ENCODE measurements around the gene CRB2. TPM values are rescaled to one million over a fixed set of nuclear protein-coding genes. Genes with fewer than 3 reads are reported as not detected.

Gene CRB2
- polyA plus RNA-seq (2013, experiment 1 of 2; ENCODE audit: insufficient read length), result not detected
- polyA plus RNA-seq (2013, experiment 2 of 2; ENCODE audit: insufficient read length), result not detected

DNA sequence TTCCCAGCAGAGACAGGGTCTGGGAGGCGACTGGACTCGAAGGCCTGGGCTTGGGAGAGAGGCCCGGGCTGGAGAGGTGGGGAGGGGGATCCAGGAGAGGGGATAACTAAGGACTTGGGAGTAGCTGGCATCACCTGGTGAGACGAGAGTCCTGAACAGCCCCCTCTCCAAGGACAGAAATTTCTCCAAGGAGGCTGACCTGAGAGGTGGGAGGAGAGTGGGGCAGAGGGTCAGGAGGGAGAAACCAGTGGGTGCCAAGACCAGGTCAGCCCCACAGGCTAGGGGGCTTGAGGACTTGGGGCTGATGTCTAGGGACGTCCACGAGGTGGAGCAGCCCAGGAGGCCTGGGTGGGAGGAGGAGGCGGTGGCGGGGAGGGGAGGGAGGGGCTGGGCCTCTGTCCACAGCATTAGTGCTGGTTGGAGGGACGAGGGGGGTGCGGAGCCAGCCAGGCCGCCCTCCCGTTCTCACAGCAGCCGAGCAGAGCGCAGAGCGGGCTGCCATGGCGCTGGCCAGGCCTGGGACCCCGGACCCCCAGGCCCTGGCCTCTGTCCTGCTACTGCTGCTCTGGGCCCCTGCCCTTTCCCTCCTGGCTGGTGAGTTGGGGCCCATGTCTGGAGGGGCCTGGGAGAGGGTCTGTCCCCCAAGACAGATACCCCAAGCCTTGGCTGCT lies at the start of gene CRB2:
Gene CRB2 (plus strand): TSS at position 437 of the 671 bp plus-strand sequence. CDS start 64 bp downstream, at position 501.
- no peak for DNase-seq

DNA sequence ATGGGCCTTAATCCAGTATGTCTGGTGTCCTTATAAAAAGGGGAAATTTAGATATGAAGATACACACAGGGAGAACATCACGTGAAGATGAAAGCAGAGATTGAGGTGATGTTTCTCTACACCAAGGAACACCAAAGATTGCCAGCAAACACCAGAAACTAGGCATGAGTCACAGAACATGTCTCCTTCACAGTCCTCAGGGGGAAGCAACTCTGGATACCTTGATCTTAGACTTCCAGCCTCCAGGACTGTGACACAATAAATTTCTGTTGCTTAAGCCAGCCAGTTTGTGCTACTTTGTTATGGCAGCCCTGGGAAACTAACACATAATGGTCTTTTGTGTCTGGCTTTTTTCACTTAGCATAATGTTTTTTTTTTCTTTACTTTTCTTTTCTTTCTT lies 46.4 kb upstream of the CRB2 start:
- DNase-seq, result no peak

DNA sequence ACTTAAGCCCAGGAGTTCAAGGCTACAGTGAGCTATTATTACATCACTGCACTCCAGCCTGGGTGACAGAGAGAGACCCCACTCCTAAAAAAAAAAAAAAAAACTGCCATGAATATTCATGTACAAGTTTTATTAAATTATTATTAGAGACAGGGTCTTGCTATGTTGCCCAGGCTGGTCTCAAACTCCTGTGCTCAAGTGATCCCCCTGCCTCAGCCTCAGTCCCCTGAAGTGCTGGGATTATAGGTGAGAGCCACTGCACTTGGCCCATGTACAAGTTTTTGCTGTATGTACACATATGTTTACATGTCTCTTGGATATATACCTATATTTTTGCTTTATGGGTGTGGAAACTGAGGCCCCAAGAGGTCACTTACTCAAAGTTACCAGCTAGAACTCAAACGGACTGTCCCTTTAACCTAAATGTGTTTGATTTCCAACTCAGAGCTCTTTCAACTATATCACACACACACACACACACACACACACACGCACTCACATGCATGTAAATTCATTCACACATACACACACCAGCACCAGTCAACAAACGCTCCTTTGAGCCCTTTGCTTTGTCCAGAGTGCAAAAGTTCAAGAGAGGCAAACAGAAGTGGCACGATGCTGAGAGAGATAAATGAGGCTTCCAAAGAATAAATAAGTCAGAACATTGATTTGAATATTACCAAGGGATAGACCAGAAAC lies 45.3 kb upstream of the CRB2 start:
- no peak for DNase-seq

DNA sequence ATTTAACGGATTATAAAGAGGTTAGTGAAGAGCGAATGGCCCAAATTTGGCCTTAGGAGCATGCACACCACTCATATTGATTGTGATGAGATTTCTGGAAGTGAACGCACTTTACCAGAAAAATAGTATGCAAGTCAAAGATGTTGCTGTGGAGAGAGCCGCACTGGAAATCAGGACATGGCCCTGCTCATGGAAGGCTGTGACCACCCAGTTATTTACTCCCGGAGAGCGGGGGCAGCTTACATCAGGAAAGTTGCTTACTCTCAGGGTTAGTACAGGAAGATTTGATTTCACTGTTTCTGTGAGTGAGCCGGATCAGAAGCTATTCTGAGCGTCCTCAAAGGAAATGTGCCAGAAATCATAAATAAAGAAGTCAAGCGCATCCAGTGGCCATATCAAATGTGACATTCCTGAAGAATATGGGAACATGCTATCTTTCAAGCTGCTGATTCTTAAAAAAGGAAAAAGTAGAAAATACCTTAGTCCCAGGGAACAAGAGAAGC lies 44.7 kb upstream of the CRB2 start:
- no peak for DNase-seq

DNA sequence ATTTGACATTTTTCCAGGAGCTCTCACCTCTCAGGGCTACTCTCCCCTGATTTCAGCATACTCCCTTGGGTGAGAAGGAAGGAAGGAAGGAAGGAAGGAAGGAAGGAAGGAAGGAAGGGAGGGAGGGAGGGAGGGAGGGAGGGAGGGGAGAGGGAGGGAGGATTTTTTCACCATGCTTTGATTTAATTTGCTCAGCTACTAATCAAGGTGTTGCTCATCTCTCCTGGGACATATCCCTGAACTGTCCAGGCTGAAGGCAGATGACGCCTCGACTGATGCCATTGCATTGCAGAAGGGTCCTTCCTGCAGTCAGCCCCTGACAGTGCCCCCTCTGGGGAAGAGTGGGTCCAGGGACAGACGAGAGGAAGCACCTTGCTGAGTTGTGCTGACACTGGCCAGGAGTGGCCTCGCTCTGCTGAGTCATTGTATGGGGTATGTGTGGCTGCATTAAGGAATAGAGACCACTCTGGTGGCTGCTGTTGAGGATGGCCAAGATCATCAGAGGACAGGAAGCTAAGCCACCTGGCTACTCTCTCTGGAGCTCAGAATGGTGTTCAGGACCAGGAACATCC lies 43.6 kb upstream of the CRB2 start:
- DNase-seq, result no peak

DNA sequence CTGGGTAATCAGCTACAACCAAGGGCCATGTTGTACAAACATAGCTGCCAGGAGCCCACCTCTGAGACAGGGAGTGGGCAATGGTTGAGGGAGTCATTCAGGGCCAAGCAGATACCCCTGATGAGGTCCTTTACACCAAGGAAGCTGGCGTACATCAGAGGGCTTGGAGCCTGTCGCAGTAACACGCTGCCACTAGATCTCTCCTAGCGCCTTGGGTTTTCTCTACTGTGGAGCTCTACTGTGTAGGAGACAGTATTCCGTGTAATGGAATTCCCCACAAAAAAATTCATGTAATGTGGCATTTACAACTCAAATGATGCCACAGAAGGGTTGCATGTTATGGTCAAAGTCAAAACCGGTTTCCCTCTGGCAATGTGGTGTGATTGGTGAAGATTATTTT lies 41.4 kb upstream of the CRB2 start:
- no peak for DNase-seq

DNA sequence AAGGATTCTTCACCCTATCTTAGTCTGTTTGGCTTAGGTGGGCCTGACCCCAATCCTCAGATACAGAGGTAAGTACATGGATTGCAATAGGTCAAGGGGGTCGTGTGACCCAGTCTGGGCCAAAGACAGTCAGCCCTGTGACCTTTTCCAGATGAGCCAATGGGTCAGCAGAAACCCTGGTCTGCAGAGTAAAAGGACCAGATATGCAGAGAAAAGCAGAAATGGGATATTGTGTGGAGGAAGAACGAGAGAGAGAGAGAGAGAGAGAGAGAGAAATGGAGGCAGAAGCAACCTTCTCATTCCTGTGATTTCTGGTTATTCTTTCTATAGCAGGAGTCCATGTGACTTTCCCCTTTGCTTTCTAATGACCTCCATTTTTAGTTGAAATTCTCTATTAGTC lies 40.4 kb upstream of the CRB2 start:
- no peak for DNase-seq

DNA sequence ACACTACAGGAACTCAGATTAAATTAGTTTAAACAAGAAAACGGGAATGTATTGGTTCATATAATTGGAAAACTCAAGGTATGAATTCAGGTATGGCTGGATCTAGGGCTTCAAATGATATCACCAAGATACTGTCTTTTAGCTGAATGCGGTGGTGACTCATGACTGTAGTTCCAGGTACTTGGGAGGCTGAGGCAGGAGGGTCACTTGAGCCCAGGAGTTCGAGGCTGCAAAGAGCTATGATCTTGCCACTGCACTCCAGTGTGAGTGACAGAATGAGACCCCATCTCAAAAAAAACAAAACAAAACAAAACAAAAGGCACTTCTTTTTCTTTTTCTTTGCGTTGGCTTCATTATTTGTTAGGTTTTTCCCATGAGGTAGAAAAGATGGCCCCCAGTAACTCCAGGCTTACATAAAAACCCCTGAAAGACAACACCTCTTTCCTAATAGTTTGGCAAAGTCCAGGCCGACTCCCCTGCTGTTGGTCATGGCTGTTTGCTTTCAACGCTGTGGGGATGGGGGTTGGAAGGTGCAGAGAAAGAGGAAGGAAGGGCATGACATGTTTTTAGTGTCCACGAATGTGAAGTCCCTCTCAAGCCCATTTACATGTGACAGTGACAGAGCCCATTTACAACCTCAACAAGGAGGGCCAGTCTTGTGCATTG lies 39.8 kb upstream of the CRB2 start:
- no peak for DNase-seq

DNA sequence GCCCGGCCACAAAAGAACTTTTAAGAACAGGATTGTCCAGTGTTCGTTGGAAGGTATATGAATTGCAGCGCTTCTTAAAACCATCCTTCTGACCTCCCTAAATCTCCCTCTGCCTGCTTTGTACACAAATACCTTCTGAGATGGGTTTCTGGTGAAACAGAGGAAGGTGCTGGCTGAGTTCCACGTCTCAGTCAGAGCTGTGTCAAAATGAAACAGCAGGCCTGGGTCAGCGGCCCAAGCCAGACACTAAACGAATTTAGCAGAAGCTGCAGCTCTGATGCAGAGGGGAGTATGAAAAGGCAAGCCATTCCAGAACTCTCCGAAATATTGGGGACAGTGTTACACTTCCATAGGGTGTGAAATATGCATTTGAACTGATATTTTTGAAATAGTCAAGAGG lies 37.8 kb upstream of the CRB2 start:
- DNase-seq, result no peak

DNA sequence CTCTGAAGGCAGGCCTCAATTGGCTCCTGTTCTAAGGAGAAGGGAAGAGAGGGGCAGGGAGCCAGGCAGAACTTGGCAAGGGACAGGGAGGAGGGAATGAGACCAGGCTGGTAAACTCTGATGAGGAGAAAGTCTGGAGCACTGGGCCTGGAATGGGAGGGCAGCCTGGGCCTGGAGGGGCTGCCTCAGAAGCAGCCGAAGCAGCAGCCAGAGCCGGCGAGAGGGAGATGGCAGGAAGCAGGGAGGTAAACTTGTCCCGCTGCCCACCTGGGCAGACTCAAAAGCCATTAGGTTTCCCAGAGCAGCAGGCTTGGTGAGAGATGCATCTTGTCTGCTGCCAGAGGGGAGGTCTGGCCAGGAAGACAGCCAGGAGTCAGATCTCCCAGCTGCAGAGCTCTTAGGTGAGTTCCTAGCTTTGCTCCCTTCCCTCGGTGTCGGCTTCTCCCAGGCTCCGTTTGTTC lies 37.0 kb upstream of the CRB2 start:
- DNase-seq, result no peak

DNA sequence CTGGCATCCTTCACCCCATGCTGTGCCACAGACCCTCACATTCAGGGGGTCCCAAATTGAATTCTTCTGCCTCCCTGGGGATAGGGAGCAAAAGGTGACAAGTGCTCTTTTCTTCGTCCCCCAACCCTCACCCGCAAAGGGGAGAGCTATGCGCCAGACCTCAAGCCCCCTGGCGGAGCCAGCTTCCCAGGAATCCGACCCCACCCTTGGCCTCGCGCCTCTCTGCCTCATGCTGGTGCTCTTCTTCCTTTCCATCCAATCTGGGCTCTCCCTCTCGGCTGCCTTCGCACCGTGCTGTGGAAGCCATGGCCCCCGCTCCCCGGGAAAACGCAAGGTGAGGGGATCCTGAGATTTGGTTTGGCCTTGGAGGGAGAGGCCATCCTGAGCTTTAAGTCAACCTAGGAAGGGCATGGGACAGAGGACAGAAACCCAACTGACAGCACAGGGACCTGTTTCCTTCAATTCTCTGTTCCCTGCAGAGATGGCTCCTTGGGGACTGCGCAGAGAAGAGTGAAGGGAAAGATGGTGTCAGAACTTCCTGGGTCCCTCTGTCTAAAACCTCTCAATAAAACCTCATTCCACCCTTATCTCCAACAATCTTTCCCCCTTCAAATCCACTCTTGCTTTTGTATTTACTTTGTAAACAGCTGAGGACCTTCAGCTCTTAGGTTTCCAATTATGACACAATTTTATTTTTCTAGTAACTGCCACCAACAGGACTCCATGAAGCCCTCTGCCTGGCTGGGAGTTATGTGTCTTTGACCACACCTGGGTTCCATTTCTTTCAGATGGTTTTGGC lies 36.3 kb upstream of the CRB2 start:
- DNase-seq, result no peak

DNA sequence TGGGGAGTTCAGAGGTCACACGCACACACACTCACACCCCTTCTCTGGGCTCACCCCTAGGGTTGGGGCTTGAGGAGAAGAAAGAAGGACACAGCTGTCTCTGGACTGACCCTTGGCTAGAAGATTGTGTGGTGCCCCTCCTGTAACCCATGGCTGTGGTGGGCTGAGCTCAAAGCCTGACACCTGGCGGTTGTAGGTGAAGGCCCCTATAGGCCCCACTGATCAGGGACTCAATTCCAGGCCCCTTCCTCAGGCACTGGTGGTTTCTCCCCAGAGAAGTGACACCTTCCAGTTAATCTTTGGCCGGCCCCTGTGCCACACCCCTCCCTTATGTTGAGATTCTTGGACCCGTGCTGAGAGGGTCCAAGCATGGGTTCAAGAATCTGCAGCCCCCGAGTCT lies 35.2 kb upstream of the CRB2 start:
- DNase-seq, result no peak

DNA sequence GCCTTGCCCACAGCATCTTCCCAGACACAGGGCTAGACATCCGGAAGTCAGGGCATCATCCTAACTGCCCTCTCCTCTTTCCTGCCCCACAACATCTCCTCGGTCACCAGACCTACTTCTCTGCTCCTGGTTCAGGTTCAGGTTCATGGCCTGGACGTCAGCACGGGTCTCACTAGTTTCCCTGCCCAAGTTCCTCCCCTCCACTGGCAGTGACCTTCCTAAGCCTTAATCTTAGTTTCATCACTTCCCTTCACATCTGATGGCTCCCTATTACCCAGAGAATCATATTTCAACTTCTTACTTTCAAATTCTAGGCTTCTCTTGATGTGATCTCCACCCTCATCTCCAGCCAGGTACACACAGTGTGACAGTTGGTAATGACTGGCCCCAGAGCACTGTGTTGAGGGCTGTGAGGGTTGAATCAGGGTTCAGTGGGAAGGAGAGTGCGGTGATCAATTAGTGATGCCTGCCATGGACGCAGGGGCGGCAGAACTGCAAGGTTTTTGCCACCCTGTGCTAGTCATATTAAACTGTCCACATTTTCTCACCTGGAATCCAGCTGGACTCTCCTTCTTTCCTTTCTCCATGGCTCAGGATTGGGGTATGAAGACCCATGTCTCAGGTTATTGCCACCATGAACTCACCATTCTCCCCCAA lies 34.3 kb upstream of the CRB2 start:
- no peak for DNase-seq

DNA sequence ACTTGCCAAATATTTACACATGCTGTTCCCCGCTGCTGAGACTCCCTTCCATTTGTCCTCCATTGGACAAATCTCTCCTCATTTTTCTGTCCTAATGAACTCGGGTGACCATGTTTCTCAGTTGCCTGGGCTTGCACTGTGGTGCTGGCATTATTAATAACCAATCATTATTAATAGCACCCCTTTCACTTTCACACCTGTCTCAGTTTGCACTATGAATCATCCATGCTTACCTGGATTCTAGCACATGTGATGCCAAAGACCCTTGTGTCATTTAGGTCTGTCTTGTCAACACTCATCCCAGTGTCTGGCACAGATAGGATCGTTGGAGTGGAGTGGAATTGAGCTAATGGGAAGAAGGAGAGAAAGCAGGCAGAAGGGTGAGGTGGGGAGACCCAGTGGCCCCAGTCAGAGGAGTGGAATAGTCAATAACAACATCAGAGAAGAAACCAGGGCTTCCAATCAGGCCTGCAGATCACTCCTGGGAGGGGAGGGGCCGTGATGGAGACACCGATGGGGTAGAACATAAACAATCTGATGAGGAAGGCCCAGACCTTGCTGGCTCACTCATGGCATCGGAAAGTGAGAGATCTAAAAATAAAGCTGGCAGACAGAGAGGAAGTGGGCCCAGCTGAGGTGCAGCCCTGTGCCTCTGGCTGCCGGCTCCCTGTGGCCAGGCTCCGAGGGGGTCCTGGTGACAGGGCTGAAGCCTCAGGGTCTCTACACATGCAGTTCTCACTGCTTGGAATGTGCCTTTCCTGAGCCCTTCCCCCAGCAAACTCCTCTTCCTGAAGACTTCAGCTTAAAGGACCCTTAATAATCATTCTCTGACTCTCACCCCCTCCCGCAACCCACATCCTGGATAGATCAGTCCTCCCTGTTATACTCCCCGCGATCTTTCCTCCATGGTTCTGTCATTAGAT lies 33.5 kb upstream of the CRB2 start:
- no peak for DNase-seq

DNA sequence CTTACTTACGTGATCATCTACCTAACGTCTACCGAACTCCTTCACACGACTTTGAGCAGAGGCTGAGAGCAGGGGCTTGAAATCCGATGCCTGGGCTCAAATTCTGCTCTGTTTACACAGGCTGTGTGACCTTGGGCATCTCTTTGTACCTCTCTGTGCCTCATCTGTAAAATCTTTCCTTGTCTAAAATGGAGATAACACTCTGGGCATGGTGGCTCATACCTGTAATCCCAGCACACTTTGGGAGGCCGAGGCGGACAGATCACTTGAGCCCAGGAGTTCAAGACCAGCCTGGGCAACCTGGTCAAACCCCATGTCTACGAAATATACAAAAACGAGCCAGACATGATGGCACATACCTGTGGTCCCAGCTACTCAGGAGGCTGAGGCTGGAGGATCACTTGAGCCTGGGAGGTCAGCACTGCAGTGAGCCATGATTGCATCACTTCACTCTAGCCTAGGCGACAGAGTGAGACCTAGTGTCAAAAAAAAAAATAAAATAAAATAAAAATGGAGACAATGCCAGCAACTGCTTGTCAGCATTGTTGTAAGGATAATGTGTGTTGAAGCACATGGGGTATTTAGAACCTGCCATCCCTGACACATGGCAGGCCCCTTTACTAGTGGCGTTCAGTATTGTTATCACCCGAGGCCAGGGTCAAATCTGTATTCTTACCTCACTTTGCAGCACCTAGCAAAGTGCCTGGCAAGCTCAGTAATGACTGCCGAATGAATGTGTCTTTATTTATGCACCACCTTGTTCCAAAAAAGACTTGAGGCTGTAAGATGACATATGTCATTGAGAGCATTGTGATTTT lies 32.6 kb upstream of the CRB2 start:
- no peak for DNase-seq

DNA sequence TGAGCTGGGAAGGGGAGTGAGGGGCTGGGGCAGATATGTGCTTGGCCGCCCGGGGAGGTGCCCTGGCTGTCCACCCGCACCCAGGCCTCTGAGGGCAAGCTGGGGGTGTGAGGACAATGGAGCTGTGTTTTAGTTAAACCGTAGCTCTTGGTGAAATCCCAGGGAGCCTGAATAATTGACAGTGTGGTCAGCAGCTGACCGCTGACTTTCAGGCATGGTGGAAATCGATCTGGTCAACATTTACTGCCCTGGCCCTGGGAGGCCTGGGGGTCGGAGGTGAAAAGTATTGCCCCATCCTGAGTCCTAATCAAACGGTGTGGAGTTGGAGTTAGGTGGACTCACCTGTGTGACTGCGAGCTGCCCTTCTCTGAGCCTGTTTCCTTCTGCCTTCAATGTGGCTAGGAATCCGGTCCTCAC lies 31.2 kb upstream of the CRB2 start:
- DNase-seq, result no peak

DNA sequence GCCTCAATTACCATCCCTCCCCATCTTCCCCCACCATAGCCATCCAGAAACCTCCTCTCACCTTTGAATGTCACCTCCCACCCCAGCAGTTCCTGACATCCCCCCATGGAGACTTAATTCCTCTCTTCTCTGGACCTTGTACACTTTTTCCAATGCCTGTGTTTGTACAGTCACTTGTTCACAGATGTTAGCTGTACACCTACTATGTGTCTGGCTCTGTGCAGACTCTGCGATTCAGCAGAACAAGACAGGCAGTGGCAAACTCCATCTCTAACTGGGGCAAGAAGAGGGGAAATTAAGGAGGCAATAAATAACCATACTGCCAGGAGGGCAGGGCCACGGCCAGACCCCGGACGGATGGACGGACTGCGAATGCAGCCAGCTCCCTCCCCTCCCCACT lies 29.8 kb upstream of the CRB2 start:
- DNase-seq, result no peak

DNA sequence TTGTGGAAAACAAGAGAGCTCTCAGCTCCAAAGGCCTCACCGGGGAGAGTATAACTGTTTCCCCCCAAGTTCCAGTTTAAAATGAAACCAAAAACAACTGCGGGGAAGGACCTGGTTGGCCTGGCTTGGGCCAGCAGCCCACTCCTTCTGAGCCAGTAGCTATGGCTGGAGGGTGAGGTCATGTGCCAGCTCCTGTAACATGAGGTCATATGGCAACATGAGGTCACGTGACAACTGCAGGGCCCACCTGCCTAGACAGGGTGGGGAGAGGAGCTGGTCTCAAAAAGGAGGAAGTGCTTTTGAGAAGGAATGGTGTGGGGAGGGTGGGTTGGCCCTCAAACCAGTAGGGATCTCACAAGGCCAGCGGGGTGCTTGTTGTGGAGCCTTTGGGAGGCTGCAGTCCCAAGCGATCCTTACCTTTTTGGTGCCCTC lies 29.3 kb upstream of the CRB2 start:
- DNase-seq, result no peak

DNA sequence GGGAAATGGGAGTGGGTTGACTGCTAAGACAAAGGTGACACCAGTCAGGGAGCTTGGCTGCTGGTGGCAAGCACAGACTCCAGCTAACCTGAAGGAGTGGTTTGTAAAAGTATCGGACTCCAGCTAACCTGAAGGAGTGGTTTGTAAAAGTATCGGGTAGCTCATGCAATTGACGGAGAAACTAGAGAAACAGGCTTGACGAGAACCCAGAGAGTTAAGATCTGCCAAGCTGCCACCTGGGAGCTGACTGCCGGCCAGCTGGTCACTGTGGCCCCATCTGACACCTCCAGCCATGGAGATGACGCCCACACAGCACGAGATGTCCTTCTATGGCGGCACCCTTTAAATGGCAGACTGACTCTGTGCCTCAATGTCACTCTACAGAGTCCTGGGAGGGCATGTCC lies 28.3 kb upstream of the CRB2 start:
- no peak for DNase-seq

All from fibroblast of skin of abdomen (primary cell).